Measurements from ENCODE around the gene LRRC52. TPM values are rescaled to one million over a fixed set of nuclear protein-coding genes. Genes with fewer than 3 reads are reported as not detected.

LRRC52 gene
- total RNA-seq, 4 donors from 2014 or later: not detected

DNA sequence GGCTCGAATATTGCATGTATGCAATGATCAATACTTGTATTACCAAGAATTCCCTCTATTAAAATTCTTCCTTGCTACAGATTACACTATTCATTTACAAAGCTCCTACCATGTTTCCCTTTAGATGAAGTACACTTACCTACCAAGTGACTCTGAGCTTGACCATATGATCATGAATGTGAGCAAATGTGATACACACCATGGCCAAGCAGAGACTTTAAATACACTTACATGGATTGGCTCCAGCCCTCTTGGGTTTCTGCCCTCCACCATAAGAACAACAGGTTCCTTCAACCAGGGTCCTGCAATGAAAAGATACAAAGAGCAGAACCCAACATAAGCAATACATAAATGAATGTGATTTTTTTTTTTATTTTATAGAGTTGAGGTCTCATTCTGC, 30.0 kb downstream of the LRRC52 start:
- WGBS, 2 donors (ENCODE audit: low coverage in 1 of 2): 86 to 93% methylated on average over 1 of the region's 1 CpG

DNA sequence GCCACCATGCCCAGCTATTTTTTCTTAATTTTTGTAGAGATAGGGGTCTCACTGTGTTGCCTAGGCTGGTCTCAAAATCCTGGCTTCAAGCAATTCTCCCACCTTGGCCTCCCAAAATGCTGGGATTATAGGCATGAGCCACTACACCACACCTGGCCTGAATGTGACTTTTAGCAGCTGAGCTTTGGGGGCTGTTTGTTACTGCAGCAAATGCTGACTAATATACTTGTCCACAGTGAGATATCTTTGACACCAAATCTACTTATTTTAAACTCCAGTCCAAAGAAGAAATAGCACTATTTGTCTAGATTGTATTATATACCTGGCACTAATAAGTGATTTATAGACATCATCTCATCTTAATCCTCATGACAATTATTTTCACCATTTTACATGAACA, 30.5 kb downstream of the LRRC52 start:
- no peak for TF ChIP-seq POLR2A (IDR thresholded peaks at IDR 0.05)
- no peak for TF ChIP-seq EP300 (IDR thresholded peaks at IDR 0.05; ENCODE audit: low read depth)
- TF ChIP-seq POLR2AphosphoS5 (IDR thresholded peaks at IDR 0.05): no peak
- TF ChIP-seq, protein P1, sequence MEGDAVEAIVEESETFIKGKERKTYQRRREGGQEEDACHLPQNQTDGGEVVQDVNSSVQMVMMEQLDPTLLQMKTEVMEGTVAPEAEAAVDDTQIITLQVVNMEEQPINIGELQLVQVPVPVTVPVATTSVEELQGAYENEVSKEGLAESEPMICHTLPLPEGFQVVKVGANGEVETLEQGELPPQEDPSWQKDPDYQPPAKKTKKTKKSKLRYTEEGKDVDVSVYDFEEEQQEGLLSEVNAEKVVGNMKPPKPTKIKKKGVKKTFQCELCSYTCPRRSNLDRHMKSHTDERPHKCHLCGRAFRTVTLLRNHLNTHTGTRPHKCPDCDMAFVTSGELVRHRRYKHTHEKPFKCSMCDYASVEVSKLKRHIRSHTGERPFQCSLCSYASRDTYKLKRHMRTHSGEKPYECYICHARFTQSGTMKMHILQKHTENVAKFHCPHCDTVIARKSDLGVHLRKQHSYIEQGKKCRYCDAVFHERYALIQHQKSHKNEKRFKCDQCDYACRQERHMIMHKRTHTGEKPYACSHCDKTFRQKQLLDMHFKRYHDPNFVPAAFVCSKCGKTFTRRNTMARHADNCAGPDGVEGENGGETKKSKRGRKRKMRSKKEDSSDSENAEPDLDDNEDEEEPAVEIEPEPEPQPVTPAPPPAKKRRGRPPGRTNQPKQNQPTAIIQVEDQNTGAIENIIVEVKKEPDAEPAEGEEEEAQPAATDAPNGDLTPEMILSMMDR (IDR thresholded peaks at IDR 0.05): no peak
- Histone ChIP-seq H3K27me3 (peaks cover 3% of the 10 kb centered on the region), H3K36me3 (no peaks in the 10 kb centered on the region), H3K4me1 (no peaks in the 10 kb centered on the region), H3K4me3 (no peak overlapping the region), H3K27ac (no peak overlapping the region), H3K9me3 (no peaks in the 10 kb centered on the region)
- DNase-seq: no peak
- in situ Hi-C loops (cut with MboI; ENCODE audit: low pct_ligation_motif_present in 1 of 4, low pct_unique_long_range_greater_than_20kb in 1 of 4, low sequenced_read_pairs in 3 of 4): no loop called here
- intact Hi-C loops (cut with DNase I; ENCODE audit: low total_unique reads): no loop called here

More for the DNA sequence above, 30.0 kb downstream of the LRRC52 start:
- TF ChIP-seq, protein P1 (IDR thresholded peaks at IDR 0.05): no peak
- TF ChIP-seq POLR2A (IDR thresholded peaks at IDR 0.05) (no peak), POLR2AphosphoS5 (IDR thresholded peaks at IDR 0.05) (no peak), EP300 (IDR thresholded peaks at IDR 0.05; ENCODE audit: low read depth) (no peak)
- in situ Hi-C loops (cut with MboI; ENCODE audit: low pct_ligation_motif_present in 1 of 4, low pct_unique_long_range_greater_than_20kb in 1 of 4, low sequenced_read_pairs in 3 of 4) (no loop called here), intact Hi-C loops (cut with DNase I; ENCODE audit: low total_unique reads) (no loop called here)
- DNase-seq: no peak
- H3K4me1 ChIP-seq: no peaks in the 10 kb centered on the region
- H3K36me3 ChIP-seq: no peaks in the 10 kb centered on the region
- H3K4me3 ChIP-seq: no peak overlapping the region
- peaks cover 3% of the 10 kb centered on the region for H3K27me3 ChIP-seq
- H3K9me3 ChIP-seq: no peaks in the 10 kb centered on the region
- no peak overlapping the region for H3K27ac ChIP-seq

DNA sequence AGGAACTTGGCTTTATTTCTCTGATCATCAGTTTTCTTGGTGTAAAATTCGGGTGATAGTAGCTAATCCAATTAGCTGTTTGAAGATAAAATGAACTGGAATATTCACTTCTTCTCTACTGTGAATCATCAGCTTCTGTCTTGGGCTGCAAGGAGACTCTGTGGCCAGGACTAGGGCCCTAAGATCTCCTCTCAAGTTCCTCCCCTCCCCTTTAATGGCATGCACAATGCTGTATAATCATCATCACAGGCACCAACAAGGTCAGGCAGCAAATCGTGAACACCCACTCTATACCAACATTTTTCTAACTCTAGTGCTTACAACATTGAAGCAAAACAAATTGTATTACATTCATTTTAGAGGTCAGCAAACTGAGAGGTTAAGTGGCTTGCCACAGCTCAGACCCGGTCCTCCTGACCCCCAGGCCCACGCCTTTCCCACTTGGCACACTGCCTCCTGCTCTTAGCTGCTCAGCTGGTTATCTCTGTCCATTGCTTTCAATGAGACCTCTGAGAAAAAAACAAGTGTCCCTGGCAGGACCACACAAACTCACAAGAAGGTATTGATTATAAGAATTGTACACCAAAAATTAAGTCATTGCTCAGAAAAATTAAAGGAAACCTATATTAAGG, 31.8 kb downstream of the LRRC52 start:
- intact Hi-C loops (cut with DNase I; ENCODE audit: low total_unique reads) (no loop called here), in situ Hi-C loops (cut with MboI; ENCODE audit: low pct_ligation_motif_present in 1 of 4, low pct_unique_long_range_greater_than_20kb in 1 of 4, low sequenced_read_pairs in 3 of 4) (loop anchor here in 1 of 4 donors (25.0 kb wide), 1 partner anchor 313 kb away; no protein-coding TSS in a partner anchor)
- Histone ChIP-seq H3K27ac (no peak overlapping the region), H3K36me3 (no peaks in the 10 kb centered on the region), H3K27me3 (peaks cover 3% of the 10 kb centered on the region), H3K4me1 (no peaks in the 10 kb centered on the region), H3K4me3 (no peak overlapping the region), H3K9me3 (no peaks in the 10 kb centered on the region)
- DNase-seq: no peak
- TF ChIP-seq EP300 (IDR thresholded peaks at IDR 0.05; ENCODE audit: low read depth): no peak
- TF ChIP-seq POLR2A (IDR thresholded peaks at IDR 0.05): no peak
- no peak for TF ChIP-seq POLR2AphosphoS5 (IDR thresholded peaks at IDR 0.05)
- TF ChIP-seq, protein P1 (IDR thresholded peaks at IDR 0.05): no peak
- WGBS, 2 donors (ENCODE audit: low coverage in 1 of 2): 32 to 40% methylated on average over 4 of the region's 4 CpGs

DNA sequence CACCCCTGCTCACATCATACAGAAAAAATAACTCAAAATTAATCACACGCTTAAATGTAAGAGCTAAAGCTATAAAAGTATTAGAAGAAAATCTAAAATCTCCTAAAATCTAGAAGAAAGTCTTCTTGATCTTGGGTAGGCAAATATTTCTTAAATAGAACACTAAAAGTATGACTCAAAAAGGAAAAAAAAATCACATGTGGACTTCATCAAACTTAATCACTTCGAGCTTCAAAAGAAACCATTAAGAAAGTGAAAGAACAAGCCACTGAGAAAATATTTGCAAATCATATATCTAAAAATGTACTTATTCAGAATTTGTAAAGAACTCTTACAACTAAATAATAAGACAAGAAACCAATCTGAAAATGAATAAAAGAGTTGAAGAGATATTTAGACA, 32.7 kb downstream of the LRRC52 start:
- H3K27ac ChIP-seq: no peak overlapping the region
- intact Hi-C loops (cut with DNase I; ENCODE audit: low total_unique reads) (no loop called here), in situ Hi-C loops (cut with MboI; ENCODE audit: low pct_ligation_motif_present in 1 of 4, low pct_unique_long_range_greater_than_20kb in 1 of 4, low sequenced_read_pairs in 3 of 4) (loop anchor here in 1 of 4 donors (25.0 kb wide), 1 partner anchor 314 kb away; no protein-coding TSS in a partner anchor)
- TF ChIP-seq POLR2A (IDR thresholded peaks at IDR 0.05) (no peak), EP300 (IDR thresholded peaks at IDR 0.05; ENCODE audit: low read depth) (no peak), POLR2AphosphoS5 (IDR thresholded peaks at IDR 0.05) (no peak)
- TF ChIP-seq, protein P1 (IDR thresholded peaks at IDR 0.05): no peak
- peaks cover 3% of the 10 kb centered on the region for H3K27me3 ChIP-seq
- 60% methylated on average over 2 of the region's 2 CpGs for WGBS, 2 donors (ENCODE audit: low coverage in 1 of 2)
- no peak for DNase-seq
- H3K4me1 ChIP-seq: no peaks in the 10 kb centered on the region
- H3K4me3 ChIP-seq: no peak overlapping the region
- H3K9me3 ChIP-seq: no peaks in the 10 kb centered on the region
- no peaks in the 10 kb centered on the region for H3K36me3 ChIP-seq

Data from transverse colon (tissue), 4 donors.